Skin epidermis (tissue), 12 donors: ENCODE data around the gene TIMM50.
"Not testable (repeated sequence)": the region's sequence is repeated elsewhere in the genome, so short reads cannot be mapped to it uniquely, and the experiment has no call there.

ENCODE experiments used
- H3K27ac ChIP-seq, 21 experiments: fragments of 200-600 bp; sonication (generic) in 11 of 21; one replicate each; pipeline ENCODE4 v1.5.0; 2020; ENCODE audit warnings: mild to moderate bottlenecking in 3 of 21, inconsistent platforms in 2 of 21, moderate library complexity in 2 of 21
- H3K4me3 ChIP-seq, 7 experiments: fragments of 200-600 bp; sonication (generic) in 2 of 7; one replicate each; pipeline ENCODE4 v1.5.0; 2020; ENCODE audit warnings: inconsistent platforms in 2 of 7, mild to moderate bottlenecking in 2 of 7, moderate library complexity in 1 of 7

The TIMM50 gene

DNA sequence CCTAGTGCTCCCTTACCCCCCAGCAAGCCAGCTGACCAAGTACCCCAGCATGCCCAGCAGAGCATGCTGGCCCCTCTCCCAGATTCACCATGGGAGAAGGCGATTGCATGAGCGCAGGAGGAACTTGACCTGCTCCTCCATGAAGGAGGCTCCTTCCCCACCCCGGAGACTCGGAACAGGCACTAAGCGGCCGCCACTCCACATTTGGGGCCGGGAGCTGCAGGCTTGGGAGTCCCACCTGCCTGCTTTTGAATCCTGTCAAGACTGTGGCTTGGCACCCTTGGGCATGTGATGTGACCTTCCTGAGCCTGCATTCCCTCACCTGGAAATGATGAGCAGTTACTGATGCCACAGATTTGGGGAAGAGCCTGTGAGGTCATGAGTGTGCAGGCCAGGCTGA is 12.7 kb upstream of the TIMM50 start:
- Histone ChIP-seq H3K27ac (no peak overlapping the region), H3K4me3 (no peak overlapping the region)

- Histone ChIP-seq H3K4me3 (no peak overlapping the region), H3K27ac (no peak overlapping the region)
These were observed 11.6 kb upstream of the TIMM50 start for GRCh38 chr19:39469036-39469435.

- H3K4me3 ChIP-seq: no peak overlapping the region
- H3K27ac ChIP-seq: no peak overlapping the region
These were observed 11.1 kb upstream of the TIMM50 start for GRCh38 chr19:39469567-39469966.

GRCh38 chr19:39470724-39471339 is 9.8 kb upstream of the TIMM50 start:
- Histone ChIP-seq H3K27ac (no peak overlapping the region), H3K4me3 (no peak overlapping the region)

- no peak overlapping the region for H3K4me3 ChIP-seq
These were observed 8.7 kb upstream of the TIMM50 start for GRCh38 chr19:39471756-39472536.

GRCh38 chr19:39472746-39473442 is 7.7 kb upstream of the TIMM50 start:
- Histone ChIP-seq H3K27ac (no peak overlapping the region), H3K4me3 (no peak overlapping the region)

More at GRCh38 chr19:39471756-39472536, 8.7 kb upstream of the TIMM50 start:
- H3K27ac ChIP-seq: no peak overlapping the region

DNA sequence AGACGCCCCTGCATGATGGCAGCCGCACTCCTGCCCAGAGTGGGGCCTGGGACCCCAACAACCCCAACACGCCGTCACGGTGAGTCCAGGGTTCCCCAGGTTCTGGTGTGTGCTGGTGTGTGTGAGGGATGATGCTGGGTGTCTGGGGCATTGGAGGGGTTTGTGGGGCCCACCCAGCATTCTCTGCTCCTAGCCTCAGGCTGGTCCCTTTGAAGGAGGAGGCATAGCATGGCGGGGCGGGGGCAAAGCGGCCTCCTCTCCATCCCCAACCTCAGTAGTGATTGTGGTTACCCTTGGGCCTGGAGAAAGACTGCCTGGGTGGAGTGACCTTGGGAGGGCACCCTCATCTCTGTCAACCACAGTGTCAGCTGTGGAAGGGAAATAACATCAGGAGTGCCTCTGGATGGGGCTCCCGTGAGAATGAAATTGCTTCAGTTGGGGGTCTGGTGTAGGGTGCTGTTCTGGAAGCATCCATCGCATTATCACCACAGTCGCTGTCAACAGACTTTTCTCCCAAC is 7.1 kb upstream of the TIMM50 start:
- Histone ChIP-seq H3K4me3 (no peak overlapping the region), H3K27ac (no peak overlapping the region)

DNA sequence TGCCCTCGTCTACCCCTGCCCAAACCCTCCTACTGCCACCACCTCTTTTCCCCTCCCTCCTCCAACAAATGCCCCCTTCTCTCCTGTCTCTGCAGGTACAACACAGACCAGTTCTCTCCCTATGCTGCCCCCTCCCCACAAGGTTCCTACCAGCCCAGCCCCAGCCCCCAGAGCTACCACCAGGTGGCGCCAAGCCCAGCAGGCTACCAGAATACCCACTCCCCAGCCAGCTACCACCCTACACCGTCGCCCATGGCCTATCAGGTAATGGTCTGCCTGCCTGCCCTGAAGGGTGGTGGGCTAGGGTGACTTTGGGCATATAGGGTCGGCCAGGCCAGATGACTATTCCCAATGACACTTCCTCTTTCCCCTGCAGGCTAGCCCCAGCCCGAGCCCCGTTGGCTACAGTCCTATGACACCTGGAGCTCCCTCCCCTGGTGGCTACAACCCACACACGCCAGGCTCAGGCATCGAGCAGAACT is 6.5 kb upstream of the TIMM50 start:
- Histone ChIP-seq H3K27ac (no peak overlapping the region), H3K4me3 (no peak overlapping the region)

DNA sequence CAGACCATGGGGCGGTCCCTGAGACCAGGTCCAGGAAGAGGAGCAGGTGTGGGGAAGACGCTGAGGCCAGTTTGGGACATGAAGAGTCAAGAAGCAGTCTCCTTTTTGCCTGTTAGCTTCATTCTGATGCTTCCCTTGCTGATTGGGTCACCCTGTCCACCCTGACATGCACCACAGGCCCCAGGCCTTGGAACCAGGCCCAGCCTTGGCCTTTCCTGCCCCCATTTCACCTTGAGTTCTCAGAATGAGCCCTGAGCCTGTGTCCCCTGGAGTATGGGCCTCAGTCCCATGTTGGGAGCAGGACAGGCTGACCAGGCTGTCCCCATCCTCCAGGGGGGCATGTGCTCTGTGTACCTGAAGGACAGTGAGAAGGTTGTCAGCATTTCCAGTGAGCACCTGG is 4.9 kb upstream of the TIMM50 start:
- Histone ChIP-seq H3K27ac (no peak overlapping the region), H3K4me3 (no peak overlapping the region)

GRCh38 chr19:39479319-39479801 is 1.3 kb upstream of the TIMM50 start:
- H3K27ac ChIP-seq: peak overlapping the region in 1 of 21 experiments; percentile 87
- not testable (repeated sequence) for H3K4me3 ChIP-seq

- Histone ChIP-seq H3K27ac (peak overlapping the region in 19 of 21 experiments; percentile 72 to 98 (median 87)), H3K4me3 (peak overlapping the region in 6 of 7 experiments; percentile 74 to 99 (median 94))
These were observed 722 bp upstream of the TIMM50 start for GRCh38 chr19:39479916-39480315.

DNA sequence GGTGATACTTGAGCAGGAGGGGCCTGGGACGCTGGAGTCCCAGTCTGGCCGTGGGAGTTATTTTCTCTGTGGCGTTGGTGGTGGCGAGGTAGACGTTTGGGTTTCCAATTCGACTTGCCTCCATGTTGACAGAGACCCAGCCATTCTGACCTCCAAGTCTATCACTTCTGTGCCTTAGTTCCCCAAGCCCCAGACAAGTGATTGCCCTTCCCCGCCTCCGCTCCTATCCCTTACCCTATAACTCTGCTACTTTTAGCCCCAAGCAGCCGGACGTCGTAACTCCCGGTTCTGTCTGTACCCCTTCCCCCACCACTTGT is 549 bp downstream of the TIMM50 start:
- H3K27ac ChIP-seq: peak overlapping the region; percentile 41 to 98 (median 87)
- H3K4me3 ChIP-seq: peak overlapping the region; percentile 74 to 99 (median 95)

GRCh38 chr19:39481676-39482075 is 1.0 kb downstream of the TIMM50 start:
- peak overlapping the region; percentile 74 to 99 (median 95) for H3K4me3 ChIP-seq
- H3K27ac ChIP-seq: peak overlapping the region in 11 of 21 experiments; percentile 72 to 98 (median 88)

- no peak overlapping the region for H3K4me3 ChIP-seq
- H3K27ac ChIP-seq: no peak overlapping the region
These were observed 2.5 kb downstream of the TIMM50 start for GRCh38 chr19:39483141-39483540.

GRCh38 chr19:39489756-39490155 is 9.1 kb downstream of the TIMM50 start:
- Histone ChIP-seq H3K27ac (no peak overlapping the region), H3K4me3 (no peak overlapping the region)

GRCh38 chr19:39492225-39492624 is 11.6 kb downstream of the TIMM50 start:
- H3K27ac ChIP-seq: no peak overlapping the region

GRCh38 chr19:39492788-39493187 is 12.2 kb downstream of the TIMM50 start:
- Histone ChIP-seq H3K4me3 (no peak overlapping the region), H3K27ac (no peak overlapping the region)

More at GRCh38 chr19:39492225-39492624, 11.6 kb downstream of the TIMM50 start:
- no peak overlapping the region for H3K4me3 ChIP-seq

GRCh38 chr19:39494661-39495060 is 14.0 kb downstream of the TIMM50 start:
- H3K27ac ChIP-seq: no peak overlapping the region
- H3K4me3 ChIP-seq: no peak overlapping the region

DNA sequence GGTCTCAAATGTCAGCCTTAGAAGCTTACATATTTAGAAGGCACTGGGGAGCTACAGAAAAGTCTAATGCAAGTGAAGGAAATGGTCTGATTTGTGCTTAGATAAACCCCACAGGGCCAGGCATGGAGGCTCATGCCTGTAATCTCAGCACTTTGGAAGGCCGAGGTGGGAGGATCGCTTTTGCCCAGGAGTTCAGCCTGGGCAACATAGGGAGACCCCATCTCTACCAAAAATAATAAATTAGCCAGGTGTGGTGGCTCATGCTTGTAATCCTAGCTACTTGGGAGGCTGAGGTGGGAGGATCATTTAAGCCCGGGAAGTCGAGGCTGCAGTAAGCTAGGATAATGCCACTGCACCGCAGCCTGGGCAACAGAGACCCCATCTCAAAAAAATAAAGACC is 15.4 kb downstream of the TIMM50 start:
- Histone ChIP-seq H3K27ac (no peak overlapping the region), H3K4me3 (no peak overlapping the region)

DNA sequence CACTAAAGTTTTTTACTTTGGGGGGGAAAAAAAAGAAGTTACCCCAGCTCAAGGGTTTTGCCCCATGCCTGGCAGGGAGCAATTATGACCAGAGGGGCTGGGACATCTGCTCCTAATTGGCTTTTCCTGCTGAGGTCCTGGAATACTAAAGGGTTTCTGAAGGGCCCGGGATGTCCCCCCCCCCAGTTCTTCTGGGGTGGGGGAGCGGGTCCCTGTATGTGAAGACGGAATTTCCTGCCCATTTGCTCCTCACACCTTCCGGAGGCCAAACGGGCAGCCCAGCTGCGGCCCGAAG is 17.0 kb downstream of the TIMM50 start:
- no peak overlapping the region for H3K27ac ChIP-seq
- no peak overlapping the region for H3K4me3 ChIP-seq
